Subcutaneous abdominal adipose tissue (tissue), 5 donors: Measurements from ENCODE around the gene NR2F1-AS1.
"Not testable (repeated sequence)": the region's sequence is repeated elsewhere in the genome, so short reads cannot be mapped to it uniquely, and the experiment has no call there.

Source experiments
- H3K27ac ChIP-seq: one replicate; pipeline ENCODE4 v1.7.0; 2013; ENCODE audit warnings: low read depth, mild to moderate bottlenecking, inconsistent platforms, low read length, moderate library complexity
- H3K27me3 ChIP-seq, 5 donors: one replicate each; pipeline ENCODE4 v1.7.0; 2013; ENCODE audit warnings: low read length in 5 of 5, inconsistent platforms in 1 of 5; ENCODE audit not compliant: control insufficient read depth in 5 of 5, insufficient read depth in 4 of 5
- H3K36me3 ChIP-seq, 5 donors: one replicate each; pipeline ENCODE4 v1.7.0; 2013; ENCODE audit warnings: low read length in 5 of 5; ENCODE audit not compliant: control insufficient read depth in 5 of 5, insufficient read depth in 5 of 5
- H3K4me1 ChIP-seq, 5 donors: one replicate each; pipeline ENCODE4 v1.7.0; 2013; ENCODE audit warnings: low read length in 5 of 5, mild to moderate bottlenecking in 3 of 5, moderate library complexity in 1 of 5; ENCODE audit not compliant: control insufficient read depth in 5 of 5, insufficient read depth in 5 of 5
- H3K4me3 ChIP-seq, 5 donors: one replicate each; pipeline ENCODE4 v1.7.0; 2013; ENCODE audit warnings: low read length in 5 of 5, low read depth in 1 of 5
- H3K9ac ChIP-seq, 5 donors: one replicate each; pipeline ENCODE4 v1.7.0; 2013; ENCODE audit warnings: low read length in 5 of 5, mild to moderate bottlenecking in 4 of 5, moderate library complexity in 3 of 5
- H3K9me3 ChIP-seq, 5 donors: one replicate each; pipeline ENCODE4 v1.7.0; 2013; ENCODE audit warnings: low read length in 5 of 5; ENCODE audit not compliant: control insufficient read depth in 5 of 5
- donor health status: healthy.
- donor health status: healthy.
- donor health status: healthy.
- donor health status: healthy.
- donor health status: healthy.

The NR2F1-AS1 gene

DNA sequence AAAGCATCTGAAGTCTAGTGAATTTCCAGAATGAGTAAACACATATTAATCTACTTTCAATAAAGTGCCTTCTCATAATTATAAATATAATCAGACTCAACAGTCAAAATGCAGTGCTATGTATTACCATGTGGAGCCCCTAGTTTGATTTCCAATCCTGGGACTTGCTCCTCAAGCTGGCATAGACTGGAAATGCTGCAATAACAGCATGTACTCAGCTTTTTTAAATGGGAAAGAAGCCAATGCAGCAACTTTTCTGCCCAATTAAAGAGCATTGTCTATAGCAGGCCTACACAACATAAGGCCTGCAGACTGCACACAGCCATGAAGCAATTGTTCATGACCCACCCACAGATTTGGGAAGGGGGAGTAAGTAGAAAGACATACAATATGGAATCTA, 103.2 kb downstream of the NR2F1-AS1 start:
- Histone ChIP-seq H3K4me1 (no peaks in the 10 kb centered on the region), H3K36me3 (no peaks in the 10 kb centered on the region), H3K4me3 (no peak overlapping the region), H3K9me3 (peaks cover 0 to 15% (median 8%) of the 10 kb centered on the region in 5 donors), H3K27me3 (no peaks in the 10 kb centered on the region), H3K27ac (no peak overlapping the region), H3K9ac (no peak overlapping the region)

GRCh38 chr5:93476251-93476742, 104.7 kb downstream of the NR2F1-AS1 start:
- Histone ChIP-seq H3K27me3 (no peaks in the 10 kb centered on the region), H3K4me3 (no peak overlapping the region), H3K9me3 (peaks cover 0 to 15% (median 8%) of the 10 kb centered on the region in 5 donors), H3K9ac (no peak overlapping the region), H3K4me1 (no peaks in the 10 kb centered on the region), H3K36me3 (no peaks in the 10 kb centered on the region), H3K27ac (no peak overlapping the region)

DNA sequence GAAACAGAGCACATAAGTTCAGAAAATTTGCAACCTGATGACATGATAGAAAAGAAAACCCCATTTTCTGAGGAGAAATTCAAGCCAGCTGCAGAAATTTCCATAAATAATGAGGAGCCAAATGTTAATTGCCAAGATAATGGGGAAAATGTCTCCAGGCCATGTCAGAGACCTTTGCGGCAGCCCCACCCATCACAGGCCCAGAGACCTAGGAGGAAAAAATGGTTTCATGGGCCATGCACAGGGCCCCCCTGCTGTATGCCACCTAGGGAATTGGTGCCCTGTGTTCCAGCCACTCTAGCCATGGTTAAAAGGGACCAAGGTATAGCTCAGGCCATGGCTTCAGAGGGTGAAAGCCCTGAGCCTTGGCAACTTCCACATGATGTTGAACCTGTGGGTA, 118.1 kb downstream of the NR2F1-AS1 start:
- H3K27ac ChIP-seq = no peak overlapping the region
- no peaks in the 10 kb centered on the region for H3K36me3 ChIP-seq
- no peak overlapping the region for H3K9ac ChIP-seq
- no peak overlapping the region for H3K4me3 ChIP-seq
- no peaks in the 10 kb centered on the region for H3K27me3 ChIP-seq
- H3K9me3 ChIP-seq = peaks cover 2 to 15% (median 6%) of the 10 kb centered on the region in 5 donors
- no peaks in the 10 kb centered on the region for H3K4me1 ChIP-seq

GRCh38 chr5:93461756-93462155, 119.3 kb downstream of the NR2F1-AS1 start:
- Histone ChIP-seq H3K36me3 (no peaks in the 10 kb centered on the region), H3K9me3 (peaks cover 2 to 15% (median 6%) of the 10 kb centered on the region in 5 donors), H3K9ac (no peak overlapping the region), H3K27me3 (no peaks in the 10 kb centered on the region), H3K4me1 (no peaks in the 10 kb centered on the region), H3K27ac (no peak overlapping the region), H3K4me3 (no peak overlapping the region)

GRCh38 chr5:93460286-93460685, 120.7 kb downstream of the NR2F1-AS1 start:
- peaks cover 2 to 15% (median 6%) of the 10 kb centered on the region in 5 donors for H3K9me3 ChIP-seq
- H3K9ac ChIP-seq = no peak overlapping the region

GRCh38 chr5:93456796-93457195, 124.2 kb downstream of the NR2F1-AS1 start:
- H3K4me1 ChIP-seq, H3K9ac ChIP-seq, H3K27ac ChIP-seq, H3K9me3 ChIP-seq, H3K27me3 ChIP-seq, H3K4me3 ChIP-seq, H3K36me3 ChIP-seq: not testable (repeated sequence)

More at GRCh38 chr5:93460286-93460685, 120.7 kb downstream of the NR2F1-AS1 start:
- H3K27ac ChIP-seq = no peak overlapping the region
- no peaks in the 10 kb centered on the region for H3K4me1 ChIP-seq
- H3K4me3 ChIP-seq = no peak overlapping the region
- no peaks in the 10 kb centered on the region for H3K27me3 ChIP-seq
- no peaks in the 10 kb centered on the region for H3K36me3 ChIP-seq

- Histone ChIP-seq H3K4me1 (no peaks in the 10 kb centered on the region), H3K9me3 (no peaks in the 10 kb centered on the region)
Measured at GRCh38 chr5:93454896-93455295, 126.1 kb downstream of the NR2F1-AS1 start.

DNA sequence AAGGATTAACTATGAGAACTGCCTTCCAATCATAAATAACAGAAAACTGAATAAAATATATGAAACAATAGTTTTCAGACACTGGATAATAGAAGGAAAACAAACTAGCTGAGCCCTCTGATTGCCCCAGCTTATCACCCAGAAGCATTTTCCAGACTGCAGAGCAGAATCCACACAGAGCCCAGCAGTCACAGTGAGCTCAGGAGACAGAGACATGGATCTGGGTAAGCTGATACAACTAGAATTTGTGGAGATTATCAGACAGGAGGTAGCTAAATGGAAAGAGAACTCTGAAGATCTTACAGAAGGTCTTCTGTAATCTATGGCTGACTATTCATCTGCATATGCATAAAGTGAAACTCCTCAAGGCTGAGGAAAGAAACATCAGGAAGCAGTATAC, 128.8 kb downstream of the NR2F1-AS1 start:
- no peak overlapping the region for H3K4me3 ChIP-seq
- no peaks in the 10 kb centered on the region for H3K36me3 ChIP-seq
- no peaks in the 10 kb centered on the region for H3K4me1 ChIP-seq
- no peak overlapping the region for H3K9ac ChIP-seq
- no peaks in the 10 kb centered on the region for H3K27me3 ChIP-seq
- no peaks in the 10 kb centered on the region for H3K9me3 ChIP-seq
- H3K27ac ChIP-seq = no peak overlapping the region

More at GRCh38 chr5:93454896-93455295, 126.1 kb downstream of the NR2F1-AS1 start:
- Histone ChIP-seq H3K36me3 (no peaks in the 10 kb centered on the region), H3K9ac (no peak overlapping the region), H3K27ac (no peak overlapping the region), H3K27me3 (no peaks in the 10 kb centered on the region), H3K4me3 (no peak overlapping the region)

- H3K4me1 ChIP-seq = peaks cover 0 to 8% (median 0%) of the 10 kb centered on the region in 5 donors
- no peak overlapping the region for H3K27ac ChIP-seq
- H3K9me3 ChIP-seq = peaks cover 0 to 8% (median 0%) of the 10 kb centered on the region in 5 donors
- H3K36me3 ChIP-seq = peaks cover 0 to 3% (median 0%) of the 10 kb centered on the region in 5 donors
- no peak overlapping the region for H3K9ac ChIP-seq
- H3K4me3 ChIP-seq = no peak overlapping the region
- H3K27me3 ChIP-seq = no peaks in the 10 kb centered on the region
Measured at GRCh38 chr5:93438124-93438523, 142.9 kb downstream of the NR2F1-AS1 start.

GRCh38 chr5:93436083-93436482, 144.9 kb downstream of the NR2F1-AS1 start:
- no peak overlapping the region for H3K27ac ChIP-seq
- peaks cover 0 to 8% (median 0%) of the 10 kb centered on the region in 5 donors for H3K4me1 ChIP-seq
- no peak overlapping the region for H3K4me3 ChIP-seq
- H3K27me3 ChIP-seq = no peaks in the 10 kb centered on the region
- H3K9me3 ChIP-seq = peaks cover 0 to 4% (median 0%) of the 10 kb centered on the region in 5 donors
- H3K36me3 ChIP-seq = peaks cover 0 to 3% (median 0%) of the 10 kb centered on the region in 5 donors
- no peak overlapping the region for H3K9ac ChIP-seq
